Measurements from ENCODE around the gene TP53BP2.

DNA sequence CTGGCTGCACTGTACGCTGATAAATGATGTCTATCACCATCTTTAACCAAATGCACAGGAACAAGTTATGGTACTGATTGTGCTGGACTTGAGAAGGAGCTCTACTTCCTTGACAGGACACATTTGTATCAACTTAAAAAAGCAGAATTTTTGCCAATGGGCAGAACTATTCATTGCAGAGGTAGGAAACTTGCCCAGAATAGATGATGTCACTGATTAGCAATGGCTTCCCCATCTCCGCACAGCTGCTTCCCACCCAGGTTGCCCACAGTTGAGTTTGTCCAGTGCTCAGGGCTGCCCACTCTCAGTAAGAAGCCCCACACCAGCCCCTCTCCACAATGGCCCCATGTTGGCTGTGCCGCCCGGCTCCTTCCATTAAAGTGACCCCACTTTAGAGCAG lies 100.0 kb downstream of the TP53BP2 start:
- TF ChIP-seq CTCF (IDR thresholded peaks at IDR 0.05), result no peak
- no peak for TF ChIP-seq POLR2A (IDR thresholded peaks at IDR 0.05)
